COLO829 (cell line): ENCODE results near the gene PXN.

Experiments used
- DNase-seq: peaks from one replicate; pipeline ENCODE4 v3.0.0; 2012; ENCODE audit warnings: low spot score

PXN gene

GRCh38 chr12:120265473-120266179 lies at the start of gene PXN:
TSS of gene PXN (minus strand) at chr12:120265730. CDS start at chr12:120265629, 101 bp downstream.
- DNase-seq: peak; percentile 75

- DNase-seq: no peak
These were observed 48.7 kb upstream of the PXN start for GRCh38 chr12:120314220-120314619.

GRCh38 chr12:120301962-120302815 lies 36.7 kb upstream of the PXN start, which contains the start of gene SIRT4:
TSS of gene SIRT4 (plus strand) at chr12:120302321. CDS start at chr12:120303562, 1,241 bp downstream.
- peak; percentile 97 for DNase-seq

GRCh38 chr12:120292661-120293531 lies 27.4 kb upstream of the PXN start, which contains the start of gene RNU4-1:
TSS of gene RNU4-1 (minus strand) at chr12:120293237.
- peak; percentile 74 for DNase-seq

- no peak for DNase-seq
These were observed 26.8 kb upstream of the PXN start for GRCh38 chr12:120292411-120292660.

- DNase-seq: no peak
These were observed 25.2 kb upstream of the PXN start for GRCh38 chr12:120290609-120291305.

GRCh38 chr12:120287491-120287890 lies 22.0 kb upstream of the PXN start:
- DNase-seq: no peak

GRCh38 chr12:120286768-120287490 lies 21.4 kb upstream of the PXN start:
- DNase-seq: no peak

GRCh38 chr12:120284381-120284780 lies 18.9 kb upstream of the PXN start:
- no peak for DNase-seq

GRCh38 chr12:120283318-120283717 lies 17.8 kb upstream of the PXN start:
- no peak for DNase-seq

GRCh38 chr12:120278137-120279069 lies 12.9 kb upstream of the PXN start:
- no peak for DNase-seq

GRCh38 chr12:120276734-120277133 lies 11.2 kb upstream of the PXN start:
- DNase-seq: no peak

GRCh38 chr12:120267736-120268135 lies 2.2 kb upstream of the PXN start:
- DNase-seq: no peak

- no peak for DNase-seq
These were observed 795 bp upstream of the PXN start for GRCh38 chr12:120266180-120266870.

GRCh38 chr12:120264904-120265472 lies 542 bp downstream of the PXN start:
- no peak for DNase-seq

- DNase-seq: no peak
These were observed 1.2 kb downstream of the PXN start for GRCh38 chr12:120264086-120264903.

- DNase-seq: no peak
These were observed 1.8 kb downstream of the PXN start for GRCh38 chr12:120263748-120264085.
